Breast epithelium (tissue), 3 donors: ENCODE data around the gene MOGAT3.

Source experiments
- CTCF ChIP-seq, 3 donors: fragments of 450-650 bp; IDR thresholded peaks; one replicate each; pipeline ENCODE4 v1.5.1; 2016 to 2017; ENCODE audit warnings: antibody characterized with exemption in 3 of 3, mild to moderate bottlenecking in 3 of 3, moderate library complexity in 3 of 3
- POLR2AphosphoS5 ChIP-seq, 3 donors: sonication (generic); formaldehyde crosslinking; IDR thresholded peaks; one replicate each; pipeline ENCODE4 v1.6.1; 2017; ENCODE audit warnings: antibody characterized with exemption in 3 of 3

- TF ChIP-seq CTCF (IDR thresholded peaks at IDR 0.05), result no peak
- no peak for TF ChIP-seq POLR2AphosphoS5 (IDR thresholded peaks at IDR 0.05)
These were observed 34.2 kb upstream of the MOGAT3 start for GRCh38 chr7:101235050-101235449.
